HCT116 (cell line): ENCODE measurements around the gene CDK1.

Experiments
- POLR2AphosphoS5 ChIP-seq: IDR thresholded peaks from 2 replicates; pipeline ENCODE4 v1.6.1; 2011; ENCODE audit warnings: mild to moderate bottlenecking, low read depth, low read length, moderate library complexity
- TF ChIP-seq, protein P1 (sequence below), 3 experiments: fragments of 200-600 bp in 1 of 3; sonication (generic) in 1 of 3; IDR thresholded peaks in 2 of 3; conservative IDR thresholded peaks in 1 of 3; 2 replicates each; pipeline ENCODE4 v1.5.1; 2012 to 2017; ENCODE audit warnings: low read depth in 2 of 3, low read length in 2 of 3, antibody characterized with exemption in 1 of 3, borderline replicate concordance in 1 of 3, control low read depth in 1 of 3, mild to moderate bottlenecking in 1 of 3, mixed read lengths in 1 of 3, mixed run types in 1 of 3, moderate library complexity in 1 of 3; ENCODE audit not compliant: insufficient read depth in 1 of 3

DNA sequence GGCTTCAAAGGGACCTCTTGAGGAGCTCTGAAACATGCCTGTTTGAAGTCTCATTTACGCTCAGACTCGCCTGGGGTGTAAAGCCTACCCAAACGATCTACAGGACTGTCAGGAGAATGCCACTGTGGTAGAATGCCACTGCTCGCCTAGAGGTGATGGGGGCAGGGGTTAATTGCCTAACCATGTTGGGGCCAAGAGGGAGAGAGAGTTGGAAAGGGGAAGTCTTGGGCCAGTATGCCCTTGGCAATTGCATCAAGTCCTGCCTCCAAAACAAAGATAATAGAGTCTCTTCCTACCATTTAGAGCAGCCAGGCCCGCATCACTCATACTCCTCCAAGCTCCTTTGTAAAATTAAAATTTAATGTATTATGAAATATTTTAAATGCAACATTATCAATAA lies 25.2 kb downstream of the CDK1 start:
- TF ChIP-seq, protein P1, sequence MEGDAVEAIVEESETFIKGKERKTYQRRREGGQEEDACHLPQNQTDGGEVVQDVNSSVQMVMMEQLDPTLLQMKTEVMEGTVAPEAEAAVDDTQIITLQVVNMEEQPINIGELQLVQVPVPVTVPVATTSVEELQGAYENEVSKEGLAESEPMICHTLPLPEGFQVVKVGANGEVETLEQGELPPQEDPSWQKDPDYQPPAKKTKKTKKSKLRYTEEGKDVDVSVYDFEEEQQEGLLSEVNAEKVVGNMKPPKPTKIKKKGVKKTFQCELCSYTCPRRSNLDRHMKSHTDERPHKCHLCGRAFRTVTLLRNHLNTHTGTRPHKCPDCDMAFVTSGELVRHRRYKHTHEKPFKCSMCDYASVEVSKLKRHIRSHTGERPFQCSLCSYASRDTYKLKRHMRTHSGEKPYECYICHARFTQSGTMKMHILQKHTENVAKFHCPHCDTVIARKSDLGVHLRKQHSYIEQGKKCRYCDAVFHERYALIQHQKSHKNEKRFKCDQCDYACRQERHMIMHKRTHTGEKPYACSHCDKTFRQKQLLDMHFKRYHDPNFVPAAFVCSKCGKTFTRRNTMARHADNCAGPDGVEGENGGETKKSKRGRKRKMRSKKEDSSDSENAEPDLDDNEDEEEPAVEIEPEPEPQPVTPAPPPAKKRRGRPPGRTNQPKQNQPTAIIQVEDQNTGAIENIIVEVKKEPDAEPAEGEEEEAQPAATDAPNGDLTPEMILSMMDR (IDR thresholded peaks at IDR 0.05 in 2 of 3, conservative IDR thresholded peaks at IDR 0.05 in 1 of 3; ENCODE audit: borderline replicate concordance in 1 of 3, insufficient read depth in 1 of 3, low read depth in 2 of 3, low read length in 2 of 3) = no peak
- TF ChIP-seq POLR2AphosphoS5 = no peak
